Thoracic aorta (tissue), 2 donors: ENCODE results near the gene PTPRF. TPM values are rescaled to one million over a fixed set of nuclear protein-coding genes. Genes with fewer than 3 reads are reported as not detected.

ENCODE experiments used
- ATAC-seq: fragments of 150-250 bp; one replicate; pipeline ENCODE4 v1.8.0; 2017; ENCODE audit warnings: low read depth; ENCODE audit not compliant: insufficient number of reproducible peaks, low FRiP score
- DNase-seq: peaks from one replicate; pipeline ENCODE4 v3.0.0-alpha.2; 2020; ENCODE audit warnings: low spot score
- H3K27ac ChIP-seq, 2 donors: fragments of 200-600 bp; sonication (generic); 1 replicate in 1 of 2; 2 replicates in 1 of 2; pipeline ENCODE4 v1.5.1; 2016; ENCODE audit warnings: mild to moderate bottlenecking in 2 of 2, moderate library complexity in 2 of 2
- H3K27me3 ChIP-seq: fragments of 200-600 bp; sonication (generic); replicated peaks from 2 replicates; pipeline ENCODE4 v1.6.0; 2016; ENCODE audit warnings: mild to moderate bottlenecking; ENCODE audit not compliant: insufficient read depth
- H3K36me3 ChIP-seq: fragments of 200-600 bp; sonication (generic); one replicate; pipeline ENCODE4 v1.5.1; 2016
- H3K4me1 ChIP-seq, 2 donors: fragments of 200-600 bp; sonication (generic); 1 replicate in 1 of 2; 2 replicates in 1 of 2; pipeline versions ENCODE4 v1.5.1 to v1.6.0; 2016; ENCODE audit warnings: low read depth in 2 of 2, mild to moderate bottlenecking in 1 of 2; ENCODE audit not compliant: control insufficient read depth in 1 of 2
- H3K4me3 ChIP-seq: fragments of 200-600 bp; sonication (generic); 2 replicates; pipeline ENCODE4 v1.5.1; 2016; ENCODE audit warnings: mild to moderate bottlenecking
- H3K9me3 ChIP-seq: fragments of 200-600 bp; sonication (generic); 2 replicates; pipeline ENCODE4 v1.5.1; 2016
- CTCF ChIP-seq: fragments of 200-600 bp; sonication (generic); IDR thresholded peaks from one replicate; pipeline ENCODE4 v1.5.1; 2019; ENCODE audit warnings: antibody characterized with exemption
- total RNA-seq, 2 donors: library from RNA; depleted of rRNA; stranded (reverse); fragments of >200 nt; gene quantifications; one replicate each; pipeline versions ENCODE4 v1.1.0 to v1.2.3, GENCODE V29; 2016

Gene PTPRF
- total RNA-seq, 2 donors from 2014 or later = 43.9 to 55.1 TPM

- no peak overlapping the region for H3K4me3 ChIP-seq
- no peaks in the 10 kb centered on the region for H3K36me3 ChIP-seq
- no peaks in the 10 kb centered on the region for H3K4me1 ChIP-seq
- H3K27ac ChIP-seq = no peak overlapping the region
- no peaks in the 10 kb centered on the region for H3K9me3 ChIP-seq
- ATAC-seq (no peak), DNase-seq (no peak)
- TF ChIP-seq CTCF = no peak
- H3K27me3 ChIP-seq = no peaks in the 10 kb centered on the region
These were observed 21.5 kb upstream of the PTPRF start for GRCh38 chr1:43509007-43509739.

- Histone ChIP-seq H3K27ac (no peak overlapping the region), H3K27me3 (no peaks in the 10 kb centered on the region), H3K4me1 (no peaks in the 10 kb centered on the region), H3K9me3 (no peaks in the 10 kb centered on the region), H3K36me3 (no peaks in the 10 kb centered on the region), H3K4me3 (no peak overlapping the region)
- no peak for TF ChIP-seq CTCF
- ATAC-seq = no peak
- no peak for DNase-seq
These were observed 20.8 kb upstream of the PTPRF start for GRCh38 chr1:43509740-43510375.

GRCh38 chr1:43510621-43511020 is 20.1 kb upstream of the PTPRF start:
- no peak for DNase-seq
- no peaks in the 10 kb centered on the region for H3K27me3 ChIP-seq
- H3K4me3 ChIP-seq = no peak overlapping the region
- H3K4me1 ChIP-seq = no peaks in the 10 kb centered on the region
- no peak for ATAC-seq
- TF ChIP-seq CTCF = no peak
- H3K9me3 ChIP-seq = no peaks in the 10 kb centered on the region
- H3K27ac ChIP-seq = no peak overlapping the region
- H3K36me3 ChIP-seq = no peaks in the 10 kb centered on the region

- DNase-seq (no peak), ATAC-seq (no peak)
- Histone ChIP-seq H3K9me3 (no peaks in the 10 kb centered on the region), H3K27me3 (no peaks in the 10 kb centered on the region), H3K27ac (no peak overlapping the region), H3K4me1 (no peaks in the 10 kb centered on the region), H3K36me3 (no peaks in the 10 kb centered on the region), H3K4me3 (no peak overlapping the region)
- TF ChIP-seq CTCF = no peak
These were observed 19.3 kb upstream of the PTPRF start for GRCh38 chr1:43511394-43511793.

- no peaks in the 10 kb centered on the region for H3K9me3 ChIP-seq
- no peaks in the 10 kb centered on the region for H3K27me3 ChIP-seq
- no peak overlapping the region for H3K27ac ChIP-seq
- TF ChIP-seq CTCF = no peak
- ATAC-seq (no peak), DNase-seq (no peak)
- H3K4me1 ChIP-seq = no peaks in the 10 kb centered on the region
- H3K36me3 ChIP-seq = no peaks in the 10 kb centered on the region
- H3K4me3 ChIP-seq = no peak overlapping the region
These were observed 18.6 kb upstream of the PTPRF start for GRCh38 chr1:43512133-43512532.
